Stimulated activated naive CD8-positive, alpha-beta T cell treated with anti-CD3 and anti-CD28 coated beads, Interleukin-15, amount 100 ng/mL, for 72 hours (primary cell): Measurements from ENCODE around the gene STK38L.

Experiments
- ATAC-seq: fragments of 150-1000 bp; cut with Tn5 transposase; 2 replicates; pipeline ENCODE4 v1.10.0; 2021; ENCODE audit warnings: mild to moderate bottlenecking, moderate library complexity
- DNase-seq, 2 donors: peaks; one replicate each; pipeline ENCODE4 v3.0.0; 2021 to 2022
- H3K27ac Mint-ChIP-seq, 2 donors: one replicate each; pipeline ENCODE4 v1.8.0; 2022; ENCODE audit warnings: mild to moderate bottlenecking in 2 of 2, mixed read lengths in 2 of 2, moderate library complexity in 2 of 2
- H3K27me3 Mint-ChIP-seq: one replicate; pipeline ENCODE4 v1.8.0; 2022; ENCODE audit warnings: mixed read lengths
- H3K4me1 Mint-ChIP-seq: one replicate; pipeline ENCODE4 v1.8.0; 2022; ENCODE audit warnings: mild to moderate bottlenecking, mixed read lengths
- H3K4me3 Mint-ChIP-seq, 2 donors: one replicate each; pipeline ENCODE4 v1.8.0; 2022; ENCODE audit warnings: mild to moderate bottlenecking in 2 of 2, mixed read lengths in 2 of 2, moderate library complexity in 1 of 2
- H3K9me3 Mint-ChIP-seq, 2 donors: one replicate each; pipeline ENCODE4 v1.8.0; 2022; ENCODE audit warnings: mixed read lengths in 2 of 2

Gene STK38L

DNA sequence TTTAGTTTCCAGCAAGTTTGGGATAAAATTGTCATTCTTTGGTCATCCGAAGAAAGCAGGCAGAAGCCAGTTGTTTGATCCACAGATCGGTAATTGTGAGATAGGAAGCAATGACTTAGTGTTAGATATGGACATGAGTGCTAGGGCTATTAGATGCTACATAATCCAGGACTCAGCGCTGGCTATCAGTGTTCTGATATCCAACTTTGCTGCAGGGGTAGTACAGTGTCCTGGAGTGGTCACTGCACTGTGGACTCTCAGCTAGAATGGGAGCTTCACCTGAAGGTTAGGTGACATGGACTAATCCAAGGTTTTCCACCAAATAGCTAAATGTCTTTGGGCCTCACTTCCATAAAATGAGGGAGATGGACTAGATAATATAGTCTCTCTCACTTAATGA, 39.9 kb downstream of the STK38L start:
- Mint-ChIP-seq H3K27ac (no peak overlapping the region), H3K27me3 (no peaks in the 10 kb centered on the region)

DNA sequence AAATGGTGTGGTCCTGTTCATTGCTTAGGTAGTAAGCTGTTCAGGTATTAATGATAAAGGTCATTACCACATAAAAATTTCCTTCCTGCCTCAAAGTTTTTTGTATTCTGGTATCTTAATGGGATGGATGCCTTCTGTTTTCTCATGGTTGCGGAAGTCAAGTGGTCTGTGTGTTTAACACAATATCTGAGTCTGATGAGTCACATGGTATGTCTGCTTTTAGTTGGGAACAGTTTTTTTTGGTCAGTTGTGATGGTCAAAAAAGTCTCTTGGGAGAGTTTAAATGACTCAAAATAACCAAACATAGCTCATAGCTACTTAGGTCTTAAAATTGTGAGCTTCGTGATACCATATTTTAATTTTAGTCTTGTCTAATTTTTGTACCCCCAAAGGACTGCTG, 40.7 kb downstream of the STK38L start:
- Mint-ChIP-seq H3K9me3 (no peaks in the 10 kb centered on the region), H3K27ac (no peak overlapping the region), H3K4me1 (peaks cover 29% of the 10 kb centered on the region)

More for the DNA sequence above, 39.9 kb downstream of the STK38L start:
- no peak for ATAC-seq
- DNase-seq, result no peak
- Mint-ChIP-seq H3K4me1 (peaks cover 34% of the 10 kb centered on the region), H3K9me3 (no peaks in the 10 kb centered on the region), H3K4me3 (no peak overlapping the region)

DNA sequence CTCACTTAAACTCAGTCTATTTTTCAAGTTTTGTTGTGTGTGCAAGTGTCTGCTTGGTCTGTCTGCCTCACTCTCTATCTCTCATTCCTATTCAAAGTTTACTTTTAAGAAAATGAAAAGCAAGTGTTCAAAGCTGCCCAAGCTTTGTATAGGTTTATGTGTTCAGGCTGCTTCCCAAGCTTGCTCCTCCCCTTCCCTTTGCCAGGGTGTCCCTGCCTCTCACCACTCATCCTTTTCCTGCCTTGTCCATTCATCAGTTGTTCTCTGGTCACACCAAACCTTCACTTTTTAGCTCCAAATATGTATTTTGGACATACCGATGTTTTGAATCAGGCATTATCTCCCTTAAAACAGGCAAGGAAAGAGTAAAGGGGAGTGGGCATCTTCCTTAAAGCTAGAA, 41.3 kb downstream of the STK38L start:
- ATAC-seq (no peak), DNase-seq (no peak)
- Mint-ChIP-seq H3K27ac (no peak overlapping the region), H3K27me3 (no peaks in the 10 kb centered on the region), H3K4me3 (no peak overlapping the region), H3K9me3 (no peaks in the 10 kb centered on the region), H3K4me1 (peaks cover 28% of the 10 kb centered on the region)

More for the DNA sequence above, 40.7 kb downstream of the STK38L start:
- DNase-seq (no peak), ATAC-seq (no peak)
- Mint-ChIP-seq H3K27me3 (no peaks in the 10 kb centered on the region), H3K4me3 (no peak overlapping the region)

DNA sequence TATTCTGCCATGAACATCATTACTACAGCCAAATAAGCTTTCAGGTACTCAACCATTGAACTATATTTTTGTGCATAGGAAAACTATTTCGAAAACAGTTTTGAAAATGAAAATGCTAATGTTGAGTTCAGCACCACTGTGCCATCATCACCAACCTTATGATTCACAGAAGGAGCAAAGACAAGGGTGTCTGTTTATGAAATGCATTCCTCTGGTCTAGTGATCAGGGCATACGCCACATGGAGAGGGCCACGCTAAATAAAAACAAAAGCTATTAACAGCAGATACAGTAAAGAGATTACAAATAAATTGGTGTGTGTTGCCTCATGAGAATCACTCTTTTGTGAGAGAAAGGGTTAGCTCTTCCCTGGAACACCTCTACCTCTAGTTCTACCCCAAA, 45.3 kb downstream of the STK38L start:
- no peak for DNase-seq
- ATAC-seq, result no peak
- no peaks in the 10 kb centered on the region for H3K27me3 Mint-ChIP-seq
- no peak overlapping the region for H3K4me3 Mint-ChIP-seq
- H3K9me3 Mint-ChIP-seq, result no peaks in the 10 kb centered on the region
- no peak overlapping the region for H3K27ac Mint-ChIP-seq
- H3K4me1 Mint-ChIP-seq, result peaks cover 34% of the 10 kb centered on the region

DNA sequence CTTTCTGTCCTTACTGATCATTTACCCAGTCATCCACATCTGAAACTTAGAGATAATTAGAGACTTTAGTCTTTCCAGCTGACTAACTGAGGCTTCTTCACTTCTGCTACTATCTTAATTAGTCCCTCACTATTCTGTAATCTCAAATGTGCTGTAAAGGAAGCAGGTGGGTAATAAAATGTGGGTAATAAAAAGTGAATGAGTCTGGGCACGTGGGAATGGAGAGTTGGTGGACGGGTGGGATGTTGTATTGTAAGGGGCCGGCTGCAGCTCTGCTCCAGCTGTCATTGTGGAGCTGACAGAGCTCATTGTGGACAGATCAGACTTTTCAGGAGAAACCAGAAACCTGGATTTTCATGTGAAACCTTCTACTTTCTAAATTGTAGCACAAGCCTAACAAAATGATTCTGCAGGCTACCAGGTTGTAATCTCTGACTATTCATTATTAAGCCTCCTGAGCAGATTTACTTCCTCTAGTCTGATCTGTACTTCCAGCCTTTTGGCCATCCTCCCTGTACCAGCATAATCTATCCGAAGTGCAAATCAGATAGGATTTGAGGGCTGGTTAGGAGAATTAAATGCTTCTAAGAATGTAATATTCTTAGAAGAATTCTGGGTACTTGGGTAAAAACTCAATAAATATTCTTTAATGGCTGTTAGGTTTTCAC, 46.5 kb downstream of the STK38L start:
- Mint-ChIP-seq H3K4me1 (peaks cover 24% of the 10 kb centered on the region), H3K27me3 (no peaks in the 10 kb centered on the region), H3K4me3 (no peak overlapping the region), H3K9me3 (no peaks in the 10 kb centered on the region), H3K27ac (peak overlapping the region in 1 of 2 donors; percentile 3)
- ATAC-seq (no peak), DNase-seq (no peak)

DNA sequence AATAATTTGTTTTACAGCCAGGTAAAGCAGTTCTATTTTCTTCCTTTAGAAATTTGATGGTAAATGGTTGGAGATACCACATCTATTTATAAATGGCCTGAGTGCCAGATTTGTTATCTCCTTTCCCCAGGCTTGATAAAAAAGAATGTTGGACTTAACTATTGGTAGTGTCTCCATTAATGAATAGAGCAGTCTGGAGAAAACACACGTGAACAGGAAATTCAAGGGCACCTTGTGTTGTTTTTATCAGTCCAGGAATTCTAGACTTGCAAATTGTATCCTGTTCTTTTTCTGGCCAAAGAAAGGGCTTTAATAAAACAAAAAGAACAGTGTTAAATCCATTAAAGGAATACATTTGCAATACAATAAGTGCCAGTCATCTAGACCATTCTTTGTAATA, 47.8 kb downstream of the STK38L start:
- no peak for DNase-seq
- Mint-ChIP-seq H3K4me3 (no peak overlapping the region), H3K27me3 (no peaks in the 10 kb centered on the region), H3K27ac (no peak overlapping the region), H3K9me3 (no peaks in the 10 kb centered on the region), H3K4me1 (peaks cover 17% of the 10 kb centered on the region)
- ATAC-seq, result no peak

DNA sequence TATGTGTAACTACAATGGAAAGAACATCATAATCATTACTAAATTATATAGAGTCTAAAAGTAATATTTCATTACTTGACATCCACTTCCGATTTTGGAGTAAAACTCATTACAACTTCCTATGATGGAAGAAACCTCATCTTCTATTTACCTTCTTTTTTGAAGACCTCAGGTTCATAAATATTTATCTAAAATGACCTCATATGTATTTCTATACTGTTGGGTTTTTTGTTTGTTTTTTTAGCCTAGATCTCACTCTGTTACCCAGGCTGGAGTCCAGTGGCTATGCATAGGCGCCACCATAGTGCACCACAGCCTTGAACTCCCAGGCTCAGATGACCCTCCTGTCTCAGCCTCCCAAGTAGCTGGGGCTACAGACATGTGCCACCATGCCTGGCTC, 48.6 kb downstream of the STK38L start:
- H3K27ac Mint-ChIP-seq, result no peak overlapping the region
- DNase-seq (no peak), ATAC-seq (no peak)
- H3K4me3 Mint-ChIP-seq, result no peak overlapping the region
- H3K4me1 Mint-ChIP-seq, result peaks cover 21% of the 10 kb centered on the region
- H3K9me3 Mint-ChIP-seq, result no peaks in the 10 kb centered on the region
- no peaks in the 10 kb centered on the region for H3K27me3 Mint-ChIP-seq

DNA sequence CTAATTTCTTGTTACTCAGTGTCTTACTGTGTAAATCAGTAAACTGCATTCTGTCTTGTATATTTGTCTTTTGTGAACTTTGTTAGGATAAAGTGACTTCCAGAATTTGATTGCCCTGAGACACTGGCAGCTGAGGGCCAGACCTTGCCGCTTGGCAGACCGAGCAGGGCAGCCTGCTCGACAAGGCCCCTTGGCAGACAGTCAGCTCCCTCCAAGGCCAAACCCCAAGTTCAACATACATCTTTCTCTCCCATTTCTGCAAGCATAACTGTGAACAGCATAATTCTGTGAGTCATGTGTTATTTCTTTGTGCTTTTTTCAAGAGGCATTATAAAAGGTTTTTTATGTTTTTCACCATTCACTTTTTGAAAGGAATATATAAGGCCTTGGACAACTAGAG, 49.4 kb downstream of the STK38L start:
- Mint-ChIP-seq H3K4me3 (no peak overlapping the region), H3K4me1 (peaks cover 23% of the 10 kb centered on the region), H3K27me3 (no peaks in the 10 kb centered on the region), H3K9me3 (no peaks in the 10 kb centered on the region), H3K27ac (no peak overlapping the region)
- ATAC-seq, result no peak
- DNase-seq, result no peak

DNA sequence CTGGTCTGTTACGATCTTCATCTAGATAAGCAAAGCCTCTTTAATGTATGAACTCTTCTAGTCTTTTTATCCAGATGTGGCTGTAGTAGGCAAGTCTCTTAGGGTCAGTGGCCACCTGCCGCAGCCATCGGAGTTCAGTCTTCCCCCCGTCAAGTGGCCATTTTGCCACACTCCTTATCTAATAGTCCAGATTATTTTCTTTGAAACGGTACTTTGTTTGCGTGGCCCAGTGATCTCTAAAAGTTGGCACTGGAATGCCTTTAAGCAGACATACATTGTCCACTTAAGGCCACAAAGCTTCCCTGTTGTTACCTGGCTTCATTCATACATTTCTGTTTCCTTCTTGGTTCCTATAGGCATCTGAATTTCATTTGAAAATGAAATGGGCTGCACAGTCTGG, 52.6 kb downstream of the STK38L start:
- H3K27ac Mint-ChIP-seq, result no peak overlapping the region
- ATAC-seq (no peak), DNase-seq (no peak)
- no peak overlapping the region for H3K4me3 Mint-ChIP-seq
- no peaks in the 10 kb centered on the region for H3K27me3 Mint-ChIP-seq
- H3K9me3 Mint-ChIP-seq, result no peaks in the 10 kb centered on the region
- H3K4me1 Mint-ChIP-seq, result peaks cover 6% of the 10 kb centered on the region

DNA sequence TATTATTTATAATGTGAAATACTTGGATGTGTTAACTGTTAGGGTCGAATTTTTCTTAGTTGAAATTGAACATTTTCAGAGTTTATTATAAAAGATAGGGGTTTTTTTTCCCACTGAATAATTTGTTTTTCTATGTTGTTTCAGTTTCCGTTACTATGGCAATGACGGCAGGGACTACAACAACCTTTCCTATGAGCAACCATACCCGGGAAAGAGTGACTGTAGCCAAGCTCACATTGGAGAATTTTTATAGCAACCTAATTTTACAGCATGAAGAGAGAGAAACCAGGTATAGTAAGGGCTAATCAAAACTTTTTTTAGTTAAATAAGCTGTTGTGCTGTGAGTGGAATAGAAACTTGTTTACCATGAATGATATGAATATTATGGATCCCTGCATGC, 53.5 kb downstream of the STK38L start:
- H3K27ac Mint-ChIP-seq, result peak overlapping the region in 1 of 2 donors; percentile 54
- DNase-seq, result no peak
- H3K4me1 Mint-ChIP-seq, result peaks cover 6% of the 10 kb centered on the region
- no peaks in the 10 kb centered on the region for H3K9me3 Mint-ChIP-seq
- ATAC-seq, result peak; percentile 28
- H3K4me3 Mint-ChIP-seq, result no peak overlapping the region
- H3K27me3 Mint-ChIP-seq, result no peaks in the 10 kb centered on the region

DNA sequence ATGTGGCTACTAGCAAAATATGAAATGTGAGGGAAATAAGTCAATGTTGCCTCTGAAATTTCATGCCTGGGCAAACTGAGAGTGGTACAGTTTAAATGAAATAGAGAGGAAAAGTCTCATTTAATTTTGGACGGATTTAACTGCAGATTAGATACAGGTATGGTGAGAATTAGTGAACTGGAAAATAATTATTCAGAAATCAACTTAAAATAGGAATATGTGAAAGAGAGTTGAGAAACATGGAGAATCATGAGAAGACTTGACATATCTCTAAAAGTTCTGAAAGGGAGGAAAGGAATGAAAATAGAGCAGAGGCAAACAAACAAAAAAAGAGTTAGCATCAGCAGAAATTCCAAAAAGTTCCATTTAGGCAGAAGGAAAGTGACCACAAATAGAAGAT, 55.0 kb downstream of the STK38L start:
- ATAC-seq (no peak), DNase-seq (no peak)
- Mint-ChIP-seq H3K9me3 (no peaks in the 10 kb centered on the region), H3K4me1 (peaks cover 6% of the 10 kb centered on the region), H3K27ac (no peak overlapping the region), H3K4me3 (no peak overlapping the region), H3K27me3 (no peaks in the 10 kb centered on the region)

DNA sequence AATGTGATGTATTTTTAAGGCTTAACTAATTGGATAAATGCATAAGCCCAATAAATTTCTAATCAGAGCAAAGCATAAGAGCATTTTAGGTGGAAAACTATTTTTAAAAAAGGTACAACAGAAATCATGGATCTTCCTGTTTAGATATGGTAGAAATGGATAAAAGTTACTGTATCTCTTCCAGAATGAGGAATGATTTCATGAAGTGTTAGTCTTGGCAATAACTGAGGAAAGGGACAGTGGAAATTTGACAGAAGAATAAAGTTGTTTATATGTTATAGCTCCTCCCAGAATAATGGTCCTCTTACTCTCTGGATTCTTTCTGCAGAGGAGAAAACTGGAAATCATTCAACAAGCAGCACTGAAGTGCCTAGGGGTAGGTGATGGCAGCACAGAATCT, 56.1 kb downstream of the STK38L start:
- Mint-ChIP-seq H3K4me1 (peaks cover 6% of the 10 kb centered on the region), H3K4me3 (no peak overlapping the region), H3K9me3 (no peaks in the 10 kb centered on the region), H3K27me3 (no peaks in the 10 kb centered on the region), H3K27ac (no peak overlapping the region)
- ATAC-seq, result no peak
- no peak for DNase-seq

DNA sequence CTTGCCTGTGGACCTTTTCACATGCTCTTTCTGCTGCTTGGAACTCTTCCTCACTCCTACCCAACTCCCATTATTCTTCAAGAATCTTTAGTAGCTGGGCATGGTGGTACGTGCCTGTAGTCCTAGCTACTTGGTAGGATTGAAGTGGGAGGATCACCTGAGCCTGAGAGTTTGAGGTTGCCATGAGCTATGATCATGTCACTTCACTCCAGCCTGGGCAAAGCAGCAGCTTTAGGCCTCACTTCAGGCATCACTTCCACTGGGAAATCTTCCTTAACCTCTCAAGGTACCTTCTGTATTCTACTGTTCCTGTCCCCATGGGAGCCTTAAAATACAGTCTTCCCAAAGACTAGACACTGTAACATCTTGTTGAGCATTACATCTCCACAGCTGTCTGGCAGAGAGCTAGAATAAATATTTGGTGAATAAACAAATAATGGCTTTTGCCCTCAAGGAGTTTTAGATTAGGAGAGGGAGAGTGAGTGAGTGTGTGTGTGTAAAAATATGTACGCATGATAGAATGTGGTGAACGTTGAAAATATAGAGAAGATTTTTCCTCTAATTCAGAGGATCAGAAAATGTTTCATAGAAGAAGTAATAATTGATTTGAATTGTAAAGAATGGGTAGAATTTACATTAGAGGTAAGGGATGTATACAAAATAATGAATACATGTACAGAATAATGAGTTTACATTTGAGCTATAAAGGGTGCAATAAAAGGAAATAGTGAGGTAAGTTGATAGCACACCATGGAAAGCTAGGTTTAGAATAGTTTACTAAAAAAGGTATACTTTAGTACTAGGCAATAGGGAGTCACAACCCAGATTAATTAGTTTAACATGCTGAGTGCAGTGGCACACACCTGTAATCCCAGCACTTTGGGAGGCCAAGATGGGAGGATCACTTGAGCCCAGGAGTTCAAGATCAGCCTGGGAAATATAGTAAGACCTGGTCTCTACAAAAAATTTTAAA, 59.3 kb downstream of the STK38L start:
- H3K4me3 Mint-ChIP-seq, result no peak overlapping the region
- no peaks in the 10 kb centered on the region for H3K9me3 Mint-ChIP-seq
- peak overlapping the region in 1 of 2 donors; percentile 45 for H3K27ac Mint-ChIP-seq
- H3K4me1 Mint-ChIP-seq, result no peaks in the 10 kb centered on the region
- ATAC-seq, result no peak
- DNase-seq, result no peak
- H3K27me3 Mint-ChIP-seq, result no peaks in the 10 kb centered on the region

DNA sequence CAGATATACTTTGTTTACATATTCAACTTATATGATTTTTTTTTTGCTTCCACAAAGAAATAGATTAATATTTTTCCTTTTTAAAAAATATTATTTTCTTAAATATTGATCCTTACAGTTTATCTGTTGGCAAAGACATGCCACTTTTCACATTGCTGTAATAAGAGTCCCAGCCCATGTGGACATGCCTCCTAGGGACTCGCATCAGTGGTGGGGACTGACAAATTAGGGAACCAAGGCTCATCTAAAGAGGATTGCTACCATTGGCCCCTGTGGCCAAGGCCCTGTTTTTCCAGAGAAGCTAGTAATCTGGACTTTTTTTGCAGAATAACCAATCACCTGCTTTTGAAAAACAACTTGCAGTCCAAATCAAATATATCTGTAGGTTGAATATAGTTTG, 60.8 kb downstream of the STK38L start:
- Mint-ChIP-seq H3K9me3 (no peaks in the 10 kb centered on the region), H3K27me3 (no peaks in the 10 kb centered on the region), H3K4me1 (peaks cover 7% of the 10 kb centered on the region), H3K4me3 (no peak overlapping the region), H3K27ac (no peak overlapping the region)
- no peak for ATAC-seq
- no peak for DNase-seq

DNA sequence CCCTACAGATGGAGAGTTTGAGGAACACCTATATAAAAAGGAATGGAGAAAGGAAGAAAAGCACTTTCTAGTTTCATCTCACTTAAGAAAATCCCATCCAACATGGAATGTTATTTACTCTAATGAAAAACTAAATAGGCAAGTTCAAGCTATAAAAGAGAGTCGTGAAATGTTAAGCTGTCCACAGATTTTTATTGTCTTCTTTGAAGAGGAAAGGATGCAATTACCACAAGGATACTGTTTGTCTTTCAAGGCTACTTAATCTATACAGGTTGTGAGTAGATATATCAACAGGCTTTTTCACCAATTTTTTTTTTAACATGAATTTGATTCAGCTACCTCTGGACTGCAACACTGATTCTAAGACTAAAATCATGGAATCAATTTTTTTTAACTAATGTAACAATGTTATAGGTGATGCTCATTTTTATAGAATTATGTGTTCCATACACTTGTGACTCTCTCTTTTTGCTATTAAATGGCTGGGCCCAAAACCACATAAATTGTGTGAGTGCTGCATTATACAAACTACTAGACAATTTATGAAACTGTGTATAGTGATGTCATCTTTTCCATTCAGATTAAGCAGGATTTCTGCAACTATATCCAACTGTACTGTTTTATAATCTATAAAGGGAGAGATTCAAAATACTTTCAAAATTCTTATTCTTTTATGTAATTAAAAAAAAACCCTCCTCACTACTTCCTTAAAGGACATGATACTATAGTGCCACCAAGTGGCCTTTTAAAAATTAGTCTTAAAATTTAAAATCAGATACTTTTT, 61.8 kb downstream of the STK38L start:
- ATAC-seq, result no peak
- Mint-ChIP-seq H3K4me3 (no peak overlapping the region), H3K27ac (peak overlapping the region in 1 of 2 donors; percentile 58), H3K4me1 (peaks cover 8% of the 10 kb centered on the region), H3K9me3 (no peaks in the 10 kb centered on the region), H3K27me3 (no peaks in the 10 kb centered on the region)
- no peak for DNase-seq
